HCT116 (cell line): Measurements from ENCODE around the gene RAB19. TPM values are rescaled to one million over a fixed set of nuclear protein-coding genes. Genes with fewer than 3 reads are reported as not detected.
"Not testable (repeated sequence)": the region's sequence is repeated elsewhere in the genome, so short reads cannot be mapped to it uniquely, and the experiment has no call there.

Experiments
- ATAC-seq: fragments of 200-7000 bp; cut with Tn5 transposase; 2 replicates; pipeline ENCODE4 v1.9.1; 2020; ENCODE audit warnings: mild to moderate bottlenecking, moderate library complexity
- BruUV-seq: library from RNA; stranded (reverse); fragments of 400-500 nt; replicated peaks from 2 replicates; lab custom pipeline; 2021; lab: Mats Ljungman, UMichigan
- CTCF ChIA-PET: fragments of 300-600 bp; sonication (Branson Sonifier 250); formaldehyde crosslinking; loops from one replicate; lab custom pipeline; 2021; ENCODE audit warnings: antibody characterized with exemption; lab: Charles Lee
- POLR2A ChIA-PET: fragments of 300-600, 350-600 bp; sonication (Branson Sonifier 250); formaldehyde crosslinking; loops from one replicate; lab custom pipeline; 2021; ENCODE audit warnings: antibody characterized with exemption; lab: Charles Lee
- RAD21 ChIA-PET, 2 experiments: fragments of 300-600 bp; sonication (Branson Sonifier 250); formaldehyde crosslinking; loops; one replicate each; lab custom pipeline; 2023; ENCODE audit warnings: low total read pairs in 2 of 2; ENCODE audit not compliant: uncharacterized antibody in 2 of 2, unreplicated experiment in 2 of 2, low non-redundant PET in 1 of 2; lab: Charles Lee
- DNase-seq: peaks from one replicate; pipeline ENCODE4 v3.0.0-alpha.2; 2010; ENCODE audit warnings: low read depth, low spot score
- H2AFZ ChIP-seq: fragments of 200-600 bp; shearing (Covaris generic), sonication (generic); 2 replicates; pipeline ENCODE4 v1.6.1; 2017; ENCODE audit warnings: low read depth, mixed run types, mixed read lengths, antibody characterized with exemption, low read length; ENCODE audit not compliant: poor library complexity, severe bottlenecking
- H3K27ac ChIP-seq: 2 replicates; pipeline ENCODE4 v1.5.1; 2012; ENCODE audit warnings: low read depth, low read length
- H3K27me3 ChIP-seq: fragments of 200-600 bp; sonication (generic); 2 replicates; pipeline ENCODE4 v1.6.1; 2016; ENCODE audit warnings: mixed run types, low read length, mixed read lengths; ENCODE audit not compliant: insufficient read depth
- H3K36me3 ChIP-seq, 2 experiments: fragments of 200-500 bp in 1 of 2; fragments of 200-600 bp in 1 of 2; sonication (Bioruptor generic) in 1 of 2; sonication (generic) in 1 of 2; 2 replicates each; pipeline versions ENCODE4 v1.5.1 to v1.6.1; 2014 to 2016; ENCODE audit warnings: low read length in 2 of 2, inconsistent platforms in 1 of 2, mixed read lengths in 1 of 2, mixed run types in 1 of 2; ENCODE audit not compliant: insufficient read depth in 2 of 2, control insufficient read depth in 1 of 2
- H3K4me1 ChIP-seq, 2 experiments: fragments of 200-600 bp in 1 of 2; sonication (generic) in 1 of 2; 2 replicates each; pipeline versions ENCODE4 v1.5.1 to v1.6.1; 2012 to 2017; ENCODE audit warnings: low read length in 2 of 2, inconsistent platforms in 1 of 2, mild to moderate bottlenecking in 1 of 2, mixed read lengths in 1 of 2, mixed run types in 1 of 2, moderate library complexity in 1 of 2; ENCODE audit not compliant: insufficient read depth in 2 of 2, control insufficient read depth in 1 of 2
- H3K4me2 ChIP-seq: fragments of 200-600 bp; sonication (generic); 2 replicates; pipeline ENCODE4 v1.6.1; 2017; ENCODE audit warnings: mixed run types, low read length, mixed read lengths
- H3K4me3 ChIP-seq, 2 experiments: fragments of 200-600 bp in 1 of 2; sonication (generic) in 1 of 2; replicated peaks in 1 of 2; 2 replicates each; pipeline ENCODE4 v1.5.1; 2011 to 2016; ENCODE audit warnings: low read length in 2 of 2, control low read depth in 1 of 2, low read depth in 1 of 2, mild to moderate bottlenecking in 1 of 2, mixed read lengths in 1 of 2, mixed run types in 1 of 2
- H3K79me2 ChIP-seq: fragments of 200-600 bp; sonication (generic); 2 replicates; pipeline ENCODE4 v1.6.1; 2017; ENCODE audit warnings: mild to moderate bottlenecking, mixed run types, low read length, moderate library complexity, mixed read lengths; ENCODE audit not compliant: insufficient read depth
- H3K9ac ChIP-seq: fragments of 200-600 bp; sonication (generic); 2 replicates; pipeline ENCODE4 v1.6.1; 2016; ENCODE audit warnings: low read length, mixed read lengths
- H3K9me2 ChIP-seq: fragments of 200-600 bp; sonication (generic), shearing (Covaris generic); 2 replicates; pipeline ENCODE4 v1.6.1; 2017; ENCODE audit warnings: mixed run types, mild to moderate bottlenecking, moderate library complexity; ENCODE audit not compliant: insufficient read depth
- H3K9me3 ChIP-seq, 2 experiments: fragments of 200-500 bp in 1 of 2; fragments of 200-600 bp in 1 of 2; sonication (Bioruptor generic) in 1 of 2; sonication (generic) in 1 of 2; 2 replicates each; pipeline ENCODE4 v1.6.1; 2014 to 2017; ENCODE audit warnings: low read length in 2 of 2, mixed read lengths in 2 of 2, inconsistent platforms in 1 of 2, low read depth in 1 of 2, mild to moderate bottlenecking in 1 of 2, mixed run types in 1 of 2, moderate library complexity in 1 of 2; ENCODE audit not compliant: control insufficient read depth in 1 of 2, insufficient read depth in 1 of 2
- H4K20me1 ChIP-seq: fragments of 200-600 bp; sonication (generic), shearing (Covaris generic); 2 replicates; pipeline ENCODE4 v1.6.1; 2017; ENCODE audit warnings: mixed run types, mild to moderate bottlenecking, moderate library complexity; ENCODE audit not compliant: insufficient read depth
- YY1 ChIP-seq: IDR thresholded peaks from 2 replicates; pipeline ENCODE4 v1.6.1; 2011; ENCODE audit warnings: low read length, low read depth, moderate library complexity, mild to moderate bottlenecking; ENCODE audit not compliant: insufficient replicate concordance; ENCODE audit errors: extremely low read depth
- ZFX ChIP-seq: fragments of 450-650 bp; IDR thresholded peaks from 2 replicates; pipeline ENCODE4 v1.6.1; 2017
- intact Hi-C: fragments of 100-400 bp; cut with micrococcal nuclease; formaldehyde crosslinking; loops from 2 replicates; pipeline ENCODE4 v1.10.0; 2022
- total RNA-seq: library from RNA; stranded (reverse); gene quantifications from one replicate; pipeline ENCODE4 v1.2.1, GENCODE V29; 2021; ENCODE audit not compliant: unreplicated experiment
- TF ChIP-seq, protein P1 (sequence below), 3 experiments: fragments of 200-600 bp in 1 of 3; sonication (generic) in 1 of 3; IDR thresholded peaks in 2 of 3; conservative IDR thresholded peaks in 1 of 3; 2 replicates each; pipeline ENCODE4 v1.5.1; 2012 to 2017; ENCODE audit warnings: low read depth in 2 of 3, low read length in 2 of 3, antibody characterized with exemption in 1 of 3, borderline replicate concordance in 1 of 3, control low read depth in 1 of 3, mild to moderate bottlenecking in 1 of 3, mixed read lengths in 1 of 3, mixed run types in 1 of 3, moderate library complexity in 1 of 3; ENCODE audit not compliant: insufficient read depth in 1 of 3

Gene RAB19
- total RNA-seq, 1 experiment from 2014 or later: 2.6 TPM

DNA sequence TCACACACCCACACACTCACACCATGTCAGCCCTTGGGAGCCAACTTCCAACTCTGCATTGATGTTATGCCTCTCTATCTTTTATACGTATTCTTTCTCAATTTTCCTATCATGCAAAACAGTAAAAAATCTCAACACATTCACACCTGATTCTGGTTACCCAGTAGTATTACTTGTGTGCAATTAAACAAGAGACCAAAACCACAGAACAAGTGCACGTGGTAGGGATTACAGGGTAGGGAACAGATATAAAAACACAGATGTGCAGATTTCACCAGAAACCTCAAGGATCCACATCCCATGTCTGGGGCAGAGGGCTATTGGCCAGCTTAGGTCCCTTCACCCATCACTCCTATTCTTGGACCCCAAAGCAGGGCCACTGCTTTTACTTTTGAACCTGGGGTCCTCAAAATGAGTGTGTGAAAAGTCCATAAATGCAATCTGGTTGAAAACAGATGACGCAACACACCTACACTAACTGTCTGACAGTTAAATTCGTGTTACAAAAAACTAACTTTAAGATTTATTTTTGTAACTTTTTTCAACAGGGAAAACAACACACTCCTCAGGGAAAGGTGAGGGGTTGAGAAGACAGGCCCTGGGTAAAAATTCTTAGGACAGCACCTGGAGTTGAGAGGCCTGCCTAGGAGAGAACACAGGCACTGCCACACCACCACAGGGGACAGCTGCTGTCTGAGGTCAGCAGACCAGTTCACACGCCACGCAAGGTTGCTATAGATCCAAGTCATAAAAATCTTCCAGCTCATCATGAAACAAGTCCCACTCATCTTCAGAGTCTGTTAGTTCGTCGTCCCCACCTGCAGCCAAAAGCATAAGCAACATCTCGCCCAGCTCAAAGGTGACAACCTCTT is 50.2 kb downstream of the RAB19 start:
- POLR2A ChIA-PET, H4K20me1 ChIP-seq, CTCF ChIA-PET, H3K9me2 ChIP-seq, H3K4me3 ChIP-seq, RAD21 ChIA-PET, H3K9me3 ChIP-seq, intact Hi-C loops, H2AFZ ChIP-seq, BruUV-seq, H3K9ac ChIP-seq, H3K4me2 ChIP-seq, H3K79me2 ChIP-seq, H3K27ac ChIP-seq, H3K27me3 ChIP-seq, DNase-seq, ATAC-seq, H3K4me1 ChIP-seq: not testable (repeated sequence)
- H3K36me3 ChIP-seq: peaks cover 10 to 11% of the 10 kb centered on the region in 2 experiments; a peak in 3 of 4 replicates

DNA sequence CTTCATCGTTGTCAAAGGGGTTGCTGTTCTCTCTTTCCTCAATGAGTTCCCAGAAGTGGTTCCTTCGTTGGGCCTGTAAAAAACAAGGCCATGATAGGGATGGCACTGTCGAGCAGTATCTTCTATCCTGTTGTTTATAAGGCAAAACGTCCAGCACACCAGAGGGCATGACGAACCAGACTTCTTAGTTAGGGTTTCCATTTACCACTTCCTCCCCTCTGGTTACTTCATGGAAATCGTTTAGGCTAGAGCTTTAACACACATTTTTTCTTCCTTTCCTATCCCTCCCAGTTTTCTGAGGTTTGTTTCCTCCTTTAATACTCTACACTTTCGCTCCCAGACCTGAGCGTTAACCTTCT is 50.8 kb downstream of the RAB19 start:
- ATAC-seq (no peak), DNase-seq (no peak)
- intact Hi-C loops: no loop called here
- TF ChIP-seq, protein P1, sequence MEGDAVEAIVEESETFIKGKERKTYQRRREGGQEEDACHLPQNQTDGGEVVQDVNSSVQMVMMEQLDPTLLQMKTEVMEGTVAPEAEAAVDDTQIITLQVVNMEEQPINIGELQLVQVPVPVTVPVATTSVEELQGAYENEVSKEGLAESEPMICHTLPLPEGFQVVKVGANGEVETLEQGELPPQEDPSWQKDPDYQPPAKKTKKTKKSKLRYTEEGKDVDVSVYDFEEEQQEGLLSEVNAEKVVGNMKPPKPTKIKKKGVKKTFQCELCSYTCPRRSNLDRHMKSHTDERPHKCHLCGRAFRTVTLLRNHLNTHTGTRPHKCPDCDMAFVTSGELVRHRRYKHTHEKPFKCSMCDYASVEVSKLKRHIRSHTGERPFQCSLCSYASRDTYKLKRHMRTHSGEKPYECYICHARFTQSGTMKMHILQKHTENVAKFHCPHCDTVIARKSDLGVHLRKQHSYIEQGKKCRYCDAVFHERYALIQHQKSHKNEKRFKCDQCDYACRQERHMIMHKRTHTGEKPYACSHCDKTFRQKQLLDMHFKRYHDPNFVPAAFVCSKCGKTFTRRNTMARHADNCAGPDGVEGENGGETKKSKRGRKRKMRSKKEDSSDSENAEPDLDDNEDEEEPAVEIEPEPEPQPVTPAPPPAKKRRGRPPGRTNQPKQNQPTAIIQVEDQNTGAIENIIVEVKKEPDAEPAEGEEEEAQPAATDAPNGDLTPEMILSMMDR (IDR thresholded peaks at IDR 0.05 in 2 of 3, conservative IDR thresholded peaks at IDR 0.05 in 1 of 3; ENCODE audit: borderline replicate concordance in 1 of 3, insufficient read depth in 1 of 3, low read depth in 2 of 3, low read length in 2 of 3): no peak
- TF ChIP-seq ZFX (no peak), YY1 (no peak)
- no peaks in the 10 kb centered on the region for H3K27me3 ChIP-seq
- H3K4me1 ChIP-seq: no peaks in the 10 kb centered on the region
- no peak overlapping the region for H3K4me2 ChIP-seq
- H3K36me3 ChIP-seq: peaks cover 12 to 13% of the 10 kb centered on the region in 2 experiments; a peak in 3 of 4 replicates
- RAD21 ChIA-PET: no interaction called here
- no peak overlapping the region for H3K4me3 ChIP-seq
- no peaks in the 10 kb centered on the region for H3K9me3 ChIP-seq
- 0 out of 2 replicates have a peak, but pooled peaks cover 3% of the 10 kb centered on the region for H3K79me2 ChIP-seq
- H2AFZ ChIP-seq: no peak overlapping the region
- H3K9ac ChIP-seq: no peak overlapping the region
- no peaks in the 10 kb centered on the region for H4K20me1 ChIP-seq
- no TSS peak for BruUV-seq
- CTCF ChIA-PET: no interaction called here
- H3K27ac ChIP-seq: no peak overlapping the region
- POLR2A ChIA-PET: no interaction called here
- no peaks in the 10 kb centered on the region for H3K9me2 ChIP-seq
